Thyroid gland (tissue), 4 donors: ENCODE data around the gene BATF2. TPM values are rescaled to one million over a fixed set of nuclear protein-coding genes. Genes with fewer than 3 reads are reported as not detected.

Source experiments
- DNase-seq, 2 donors: peaks; one replicate each; pipeline ENCODE4 v3.0.0-alpha.2; 2019
- H3K27ac ChIP-seq, 3 donors: fragments of 200-600 bp; sonication (generic); 1 replicate in 2 of 3; 2 replicates in 1 of 3; pipeline ENCODE4 v1.5.1; 2016 to 2019; ENCODE audit warnings: mild to moderate bottlenecking in 1 of 3, moderate library complexity in 1 of 3
- H3K27me3 ChIP-seq: fragments of 200-600 bp; sonication (generic); one replicate; pipeline ENCODE4 v1.5.1; 2019
- H3K36me3 ChIP-seq, 2 donors: fragments of 200-600 bp; sonication (generic); one replicate each; pipeline ENCODE4 v1.5.1; 2016 to 2019
- H3K4me1 ChIP-seq, 2 donors: fragments of 200-600 bp; sonication (generic); one replicate each; pipeline ENCODE4 v1.5.1; 2017 to 2019
- H3K4me3 ChIP-seq, 3 donors: fragments of 200-600 bp; sonication (generic); replicated peaks in 1 of 3; 1 replicate in 2 of 3; 2 replicates in 1 of 3; pipeline ENCODE4 v1.5.1; 2016; ENCODE audit warnings: mild to moderate bottlenecking in 1 of 3
- H3K9me3 ChIP-seq: fragments of 200-600 bp; sonication (generic); one replicate; pipeline ENCODE4 v1.5.1; 2017
- POLR2A ChIP-seq, 2 donors: fragments of 450-650 bp; IDR thresholded peaks; one replicate each; pipeline ENCODE4 v1.6.1; 2017; ENCODE audit warnings: antibody characterized with exemption in 2 of 2, mild to moderate bottlenecking in 2 of 2, moderate library complexity in 1 of 2
- WGBS, 2 donors: methylation state at CpG; one replicate each; pipeline ENCODE4 v1.1.5; 2017; 5-methylcytosine and 5-hydroxymethylcytosine counted together
- intact Hi-C: fragments of 100-400 bp; cut with DNase I; formaldehyde crosslinking; loops from one replicate; pipeline ENCODE4 v1.15.1; 2023
- total RNA-seq, 4 donors: library from RNA; depleted of rRNA; stranded (reverse); fragments of >200 nt; gene quantifications; one replicate each; pipeline ENCODE4 v1.2.3, GENCODE V29; 2016
- TF ChIP-seq, protein P1 (sequence below), 6 experiments: fragments of 200-600 bp in 3 of 6; fragments of 450-650 bp in 3 of 6; sonication (generic) in 3 of 6; IDR thresholded peaks; one replicate each; pipeline ENCODE4 v1.5.1; 2016 to 2019; ENCODE audit warnings: antibody characterized with exemption in 6 of 6, mild to moderate bottlenecking in 2 of 6, inconsistent platforms in 1 of 6, moderate library complexity in 1 of 6

BATF2 gene
- total RNA-seq, 4 donors from 2014 or later, result 1.2 to 9.1 (median 2.3) TPM

DNA sequence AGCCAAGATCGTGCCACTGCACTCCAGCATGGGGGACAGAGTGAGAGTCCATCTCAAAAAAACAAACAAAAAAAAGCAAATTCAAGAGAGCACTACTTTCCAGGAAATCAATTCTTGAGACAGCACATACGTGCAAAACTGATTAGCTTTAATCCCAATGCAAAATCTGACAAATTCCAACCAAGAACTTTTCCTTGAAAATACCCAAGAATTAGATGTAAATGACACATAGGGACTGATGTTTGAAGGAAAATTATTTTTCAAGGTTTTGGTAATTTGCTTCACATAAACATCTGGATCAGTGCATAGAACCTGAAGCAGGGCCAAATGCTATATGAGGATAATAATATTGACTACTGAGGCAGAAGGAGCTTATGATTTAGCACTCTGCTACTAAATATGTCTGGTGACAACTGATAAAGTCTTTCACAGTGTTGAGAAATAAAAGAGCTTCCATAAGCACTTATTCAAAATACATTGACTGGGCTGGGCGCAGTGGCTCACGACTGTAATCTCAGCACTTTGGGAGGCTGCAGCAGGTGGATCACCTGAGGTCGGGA is 33.6 kb downstream of the BATF2 start:
- Histone ChIP-seq H3K4me1 (no peaks in the 10 kb centered on the region), H3K27ac (no peak overlapping the region), H3K9me3 (no peaks in the 10 kb centered on the region), H3K4me3 (no peak overlapping the region), H3K36me3 (no peaks in the 10 kb centered on the region), H3K27me3 (no peaks in the 10 kb centered on the region)
- no peak for DNase-seq
- intact Hi-C loops, result no loop called here
- no peak for TF ChIP-seq POLR2A (IDR thresholded peaks at IDR 0.05)
- TF ChIP-seq, protein P1, sequence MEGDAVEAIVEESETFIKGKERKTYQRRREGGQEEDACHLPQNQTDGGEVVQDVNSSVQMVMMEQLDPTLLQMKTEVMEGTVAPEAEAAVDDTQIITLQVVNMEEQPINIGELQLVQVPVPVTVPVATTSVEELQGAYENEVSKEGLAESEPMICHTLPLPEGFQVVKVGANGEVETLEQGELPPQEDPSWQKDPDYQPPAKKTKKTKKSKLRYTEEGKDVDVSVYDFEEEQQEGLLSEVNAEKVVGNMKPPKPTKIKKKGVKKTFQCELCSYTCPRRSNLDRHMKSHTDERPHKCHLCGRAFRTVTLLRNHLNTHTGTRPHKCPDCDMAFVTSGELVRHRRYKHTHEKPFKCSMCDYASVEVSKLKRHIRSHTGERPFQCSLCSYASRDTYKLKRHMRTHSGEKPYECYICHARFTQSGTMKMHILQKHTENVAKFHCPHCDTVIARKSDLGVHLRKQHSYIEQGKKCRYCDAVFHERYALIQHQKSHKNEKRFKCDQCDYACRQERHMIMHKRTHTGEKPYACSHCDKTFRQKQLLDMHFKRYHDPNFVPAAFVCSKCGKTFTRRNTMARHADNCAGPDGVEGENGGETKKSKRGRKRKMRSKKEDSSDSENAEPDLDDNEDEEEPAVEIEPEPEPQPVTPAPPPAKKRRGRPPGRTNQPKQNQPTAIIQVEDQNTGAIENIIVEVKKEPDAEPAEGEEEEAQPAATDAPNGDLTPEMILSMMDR (IDR thresholded peaks at IDR 0.05), result no peak
- 69 to 81% methylated on average over 5 of the region's 5 CpGs for WGBS, 2 donors

DNA sequence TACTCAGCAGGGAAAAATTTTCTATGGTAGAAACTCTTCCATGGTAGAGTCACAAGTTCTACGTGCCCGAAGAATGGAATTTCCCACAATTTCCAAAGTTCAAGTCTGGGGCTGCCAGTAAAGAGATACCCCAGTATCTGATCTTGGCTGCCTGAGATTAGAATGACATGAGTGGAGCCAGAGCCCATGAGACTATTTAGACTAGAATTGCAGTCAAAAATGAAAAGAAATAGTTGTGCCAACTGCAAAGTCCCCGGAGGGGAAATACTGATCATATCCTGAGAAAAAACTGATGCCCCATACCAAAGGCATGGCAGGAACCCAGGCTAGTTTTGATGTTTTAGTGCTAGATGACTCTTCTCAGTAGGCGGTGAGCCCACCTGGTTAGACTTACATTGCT is 36.1 kb downstream of the BATF2 start:
- no peaks in the 10 kb centered on the region for H3K4me1 ChIP-seq
- WGBS, 2 donors, result 61 to 75% methylated on average over 4 of the region's 4 CpGs
- intact Hi-C loops, result no loop called here
- no peak overlapping the region for H3K27ac ChIP-seq
- no peaks in the 10 kb centered on the region for H3K9me3 ChIP-seq
- no peak for DNase-seq
- H3K4me3 ChIP-seq, result no peak overlapping the region
- TF ChIP-seq POLR2A (IDR thresholded peaks at IDR 0.05), result no peak
- TF ChIP-seq, protein P1 (IDR thresholded peaks at IDR 0.05), result no peak
- H3K27me3 ChIP-seq, result no peaks in the 10 kb centered on the region
- H3K36me3 ChIP-seq, result no peaks in the 10 kb centered on the region

DNA sequence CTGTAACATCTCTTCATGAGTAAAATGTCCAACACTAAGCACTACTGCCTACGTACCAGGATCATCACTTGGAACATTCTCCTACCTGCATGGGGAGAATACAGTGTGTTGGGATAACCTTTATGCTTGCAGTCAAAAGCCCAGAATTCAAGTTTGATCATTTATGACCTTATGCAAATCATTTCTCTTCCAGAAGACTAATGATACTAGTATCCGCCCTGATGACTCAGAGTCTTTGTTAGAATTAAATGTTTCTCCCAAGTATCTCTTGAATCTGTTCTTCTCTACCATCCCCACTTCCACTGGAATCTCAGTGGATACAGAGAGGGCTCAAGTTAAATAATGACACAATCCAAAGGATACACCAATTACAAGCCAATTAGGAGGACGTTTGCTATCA is 37.3 kb downstream of the BATF2 start:
- 73 to 74% methylated on average over 3 of the region's 3 CpGs for WGBS, 2 donors
- Histone ChIP-seq H3K9me3 (no peaks in the 10 kb centered on the region), H3K4me3 (no peak overlapping the region), H3K4me1 (no peaks in the 10 kb centered on the region), H3K27me3 (no peaks in the 10 kb centered on the region), H3K36me3 (no peaks in the 10 kb centered on the region), H3K27ac (no peak overlapping the region)
- no peak for TF ChIP-seq POLR2A (IDR thresholded peaks at IDR 0.05)
- TF ChIP-seq, protein P1 (IDR thresholded peaks at IDR 0.05), result no peak
- intact Hi-C loops, result no loop called here
- no peak for DNase-seq

DNA sequence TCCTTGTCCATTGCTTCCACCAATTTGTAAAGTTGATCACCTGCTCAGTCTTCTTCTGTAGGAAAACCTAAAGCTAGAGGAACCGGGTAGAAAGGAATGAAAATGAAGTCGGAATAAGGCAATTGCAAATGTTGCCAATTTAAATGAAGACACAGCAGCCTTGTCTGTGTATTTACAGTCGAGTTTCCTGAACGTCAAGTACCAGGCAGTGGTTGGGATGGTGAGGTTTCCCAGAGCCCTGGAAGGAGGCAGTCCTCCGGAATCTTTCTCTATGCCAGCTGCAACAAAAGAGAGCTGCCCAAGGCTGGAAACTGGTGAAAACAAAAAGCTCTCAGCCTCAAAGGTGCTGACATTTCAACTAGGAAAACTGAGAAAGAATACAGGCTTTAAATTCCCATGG is 42.6 kb downstream of the BATF2 start:
- Histone ChIP-seq H3K4me1 (no peaks in the 10 kb centered on the region), H3K27ac (no peak overlapping the region), H3K4me3 (no peak overlapping the region), H3K9me3 (no peaks in the 10 kb centered on the region), H3K36me3 (no peaks in the 10 kb centered on the region), H3K27me3 (no peaks in the 10 kb centered on the region)
- 51 to 52% methylated on average over 5 of the region's 5 CpGs for WGBS, 2 donors
- no peak for DNase-seq
- intact Hi-C loops, result no loop called here
- TF ChIP-seq, protein P1 (IDR thresholded peaks at IDR 0.05), result no peak
- no peak for TF ChIP-seq POLR2A (IDR thresholded peaks at IDR 0.05)

DNA sequence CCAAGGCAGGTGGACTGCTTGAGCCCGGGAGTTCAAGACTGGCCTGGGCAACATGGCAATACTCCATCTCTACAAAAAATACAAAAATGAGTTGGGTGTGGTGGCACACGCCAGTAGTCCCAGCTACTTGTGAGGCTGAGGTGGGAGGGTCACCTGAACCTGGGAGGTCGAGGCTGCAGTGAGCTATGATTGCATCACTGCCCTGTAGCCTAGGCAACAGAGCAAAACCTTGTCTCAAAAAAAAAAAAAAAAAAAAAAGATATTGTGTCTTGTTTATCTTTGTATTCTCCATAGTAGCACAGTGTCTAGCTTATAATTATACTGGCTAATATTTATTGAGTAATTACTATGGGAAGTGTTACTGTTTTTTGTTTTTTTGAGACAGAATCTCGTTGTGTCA is 45.2 kb downstream of the BATF2 start:
- Histone ChIP-seq H3K36me3 (no peaks in the 10 kb centered on the region), H3K9me3 (no peaks in the 10 kb centered on the region), H3K4me1 (no peaks in the 10 kb centered on the region), H3K27ac (no peak overlapping the region), H3K27me3 (no peaks in the 10 kb centered on the region), H3K4me3 (no peak overlapping the region)
- WGBS, 2 donors, result 67 to 80% methylated on average over 4 of the region's 4 CpGs
- intact Hi-C loops, result no loop called here
- no peak for DNase-seq
- TF ChIP-seq POLR2A (IDR thresholded peaks at IDR 0.05), result no peak
- TF ChIP-seq, protein P1 (IDR thresholded peaks at IDR 0.05), result no peak
